Measurements from ENCODE around the gene BPIFA3.
"Not testable (repeated sequence)": the region's sequence is repeated elsewhere in the genome, so short reads cannot be mapped to it uniquely, and the experiment has no call there.

The BPIFA3 gene

GRCh38 chr20:33217052-33217451 lies at the start of gene BPIFA3:
Gene BPIFA3, plus strand, starts transcription at chr20:33217352. Its CDS starts 185 bp downstream, at chr20:33217537.
- no peak for DNase-seq (ENCODE audit: low read depth)

DNA sequence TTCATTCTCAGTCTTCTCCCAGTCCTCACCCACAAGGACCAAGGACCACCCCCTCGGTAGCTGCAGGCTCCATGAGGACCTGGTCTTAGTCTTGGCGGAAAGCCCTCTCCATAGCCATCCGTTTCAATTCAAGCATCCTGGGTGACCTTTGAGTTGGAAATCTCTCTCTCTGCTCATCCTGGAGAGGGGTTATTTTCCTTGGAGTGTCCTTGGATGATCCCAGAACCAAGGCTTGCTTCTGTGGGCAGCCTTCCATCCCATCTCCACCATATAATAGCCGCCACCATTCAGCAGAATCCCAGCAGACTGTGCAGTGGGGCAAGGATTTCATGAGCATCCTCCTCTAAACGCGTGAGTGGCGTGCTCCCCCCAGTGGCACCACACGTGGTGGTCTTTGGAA lies 49.3 kb upstream of the BPIFA3 start, which contains the start of gene BPIFA2:
Gene BPIFA2 (plus strand): TSS at position 301 of the 400 bp plus-strand sequence. CDS start 987 bp downstream, outside the sequence.
- DNase-seq (ENCODE audit: low read depth): no peak

GRCh38 chr20:33169176-33169794 lies 47.9 kb upstream of the BPIFA3 start:
- no peak for DNase-seq (ENCODE audit: low read depth)

DNA sequence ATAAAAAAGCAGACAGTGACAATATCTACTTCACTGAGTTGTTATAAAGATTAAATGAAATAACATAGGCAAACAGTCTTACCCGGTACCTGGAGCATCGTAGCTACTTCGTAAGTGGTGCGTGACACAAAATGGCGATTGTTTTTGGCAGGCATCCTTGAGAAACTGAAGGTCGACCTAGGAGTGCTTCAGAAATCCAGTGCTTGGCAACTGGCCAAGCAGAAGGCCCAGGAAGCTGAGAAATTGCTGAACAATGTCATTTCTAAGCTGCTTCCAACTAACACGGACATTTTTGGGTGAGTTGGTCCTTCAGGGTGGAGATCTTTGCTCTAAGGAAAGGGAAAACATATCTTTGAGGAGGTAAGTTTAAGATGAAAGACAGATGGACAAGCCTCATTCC lies 44.4 kb upstream of the BPIFA3 start:
- DNase-seq (ENCODE audit: low read depth): no peak

DNA sequence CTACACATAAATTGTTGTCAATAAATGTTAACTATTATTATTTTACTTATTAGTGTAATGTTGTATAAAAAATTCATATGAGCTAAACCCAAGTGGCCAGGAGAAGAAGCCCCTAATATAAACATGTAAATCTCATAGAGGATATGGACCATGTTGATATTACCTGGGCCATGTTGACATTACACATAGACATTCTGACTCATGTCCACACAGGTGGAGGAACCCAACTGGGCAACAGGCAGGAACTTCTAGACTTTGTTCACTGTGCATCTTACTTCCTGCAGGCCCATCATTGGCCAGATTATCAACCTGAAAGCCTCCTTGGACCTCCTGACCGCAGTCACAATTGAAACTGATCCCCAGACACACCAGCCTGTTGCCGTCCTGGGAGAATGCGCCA lies 42.0 kb upstream of the BPIFA3 start:
- no peak for DNase-seq (ENCODE audit: low read depth)

- DNase-seq (ENCODE audit: low read depth): no peak
Observed at GRCh38 chr20:33176101-33176500, 41.1 kb upstream of the BPIFA3 start.

DNA sequence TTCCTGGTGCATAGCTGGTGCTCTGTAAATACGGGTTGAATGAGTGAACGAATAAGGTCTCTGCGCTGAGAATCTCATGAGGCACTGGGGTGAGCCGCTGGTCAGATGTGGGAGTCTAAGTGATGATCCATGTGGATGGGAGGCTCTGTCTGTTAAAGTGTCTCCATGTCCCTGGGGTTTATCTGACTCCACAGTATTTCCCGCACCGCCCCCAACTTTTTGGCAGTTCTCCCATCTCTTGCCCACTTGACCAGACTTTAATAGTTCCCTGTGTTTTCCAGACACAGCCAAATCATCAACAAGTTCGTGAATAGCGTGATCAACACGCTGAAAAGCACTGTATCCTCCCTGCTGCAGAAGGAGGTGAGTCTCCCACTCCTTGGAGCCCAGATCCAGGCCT lies 39.3 kb upstream of the BPIFA3 start:
- no peak for DNase-seq (ENCODE audit: low read depth)

- DNase-seq (ENCODE audit: low read depth): no peak
Observed at GRCh38 chr20:33178726-33179125, 38.4 kb upstream of the BPIFA3 start.

GRCh38 chr20:33180169-33180568 lies 37.0 kb upstream of the BPIFA3 start:
- DNase-seq (ENCODE audit: low read depth): no peak

- no peak for DNase-seq (ENCODE audit: low read depth)
Observed at GRCh38 chr20:33181482-33182093, 35.6 kb upstream of the BPIFA3 start.

- no peak for DNase-seq (ENCODE audit: low read depth)
Observed at GRCh38 chr20:33183312-33183711, 33.8 kb upstream of the BPIFA3 start.

- DNase-seq (ENCODE audit: low read depth): not testable (repeated sequence)
Observed at GRCh38 chr20:33185031-33185590, 32.0 kb upstream of the BPIFA3 start.

DNA sequence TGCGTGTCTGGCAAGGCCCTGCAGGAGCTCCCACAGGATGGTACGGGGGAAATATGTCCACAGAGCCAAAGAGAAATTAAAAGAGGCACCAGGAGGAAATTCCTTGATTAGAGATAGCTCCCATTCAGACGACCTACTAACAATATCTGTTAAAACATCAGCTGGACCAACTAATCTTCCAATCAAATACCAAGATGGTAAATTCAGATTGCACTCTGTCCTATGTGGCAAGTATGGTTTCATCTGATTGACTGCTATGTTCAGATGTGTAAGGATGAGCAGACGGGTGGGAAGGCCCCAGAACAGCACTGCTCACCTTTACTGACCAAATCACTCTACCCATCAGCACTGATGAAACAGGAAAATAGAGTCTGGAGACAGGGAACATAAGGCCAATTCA lies 29.7 kb upstream of the BPIFA3 start:
- no peak for DNase-seq (ENCODE audit: low read depth)

DNA sequence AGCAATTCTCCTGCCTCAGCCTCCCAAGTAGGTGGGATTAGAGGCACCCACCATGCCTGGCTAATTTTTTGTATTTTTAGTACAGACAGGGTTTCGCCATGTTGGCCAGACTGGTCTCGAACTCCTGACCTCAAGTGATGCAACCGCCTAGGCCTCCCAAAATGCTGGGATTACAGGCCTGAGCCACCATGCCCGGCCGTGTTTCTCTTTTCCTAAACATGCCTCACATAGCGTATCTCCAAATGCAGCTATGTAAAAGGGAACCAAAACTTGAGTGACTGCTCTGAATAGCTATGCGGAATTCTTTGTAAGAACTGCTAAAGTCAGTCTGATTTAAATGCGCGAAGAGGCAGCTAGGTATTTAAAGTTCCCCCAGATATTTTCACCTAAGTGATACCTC lies 28.7 kb upstream of the BPIFA3 start:
- no peak for DNase-seq (ENCODE audit: low read depth)

DNA sequence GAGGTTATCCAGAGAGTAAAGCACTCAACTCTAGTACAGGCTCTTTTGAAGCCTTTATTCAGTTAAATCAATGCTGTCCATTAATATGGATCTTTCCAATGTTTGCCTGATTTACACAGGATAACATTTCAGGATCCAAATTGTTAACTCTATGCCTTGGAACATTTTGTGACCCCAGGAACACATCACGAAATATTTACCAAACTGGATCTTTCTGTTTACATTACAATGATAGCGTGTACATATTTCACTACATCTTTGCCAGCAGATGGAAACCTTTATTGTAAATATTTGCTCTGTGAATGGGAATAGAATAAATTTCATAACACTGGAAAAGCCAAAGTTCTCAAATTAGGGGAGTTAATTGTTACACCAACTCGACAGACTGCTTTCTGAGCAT lies 25.7 kb upstream of the BPIFA3 start:
- DNase-seq (ENCODE audit: low read depth): no peak

GRCh38 chr20:33191955-33192354 lies 25.2 kb upstream of the BPIFA3 start:
- DNase-seq (ENCODE audit: low read depth): no peak

GRCh38 chr20:33192912-33193501 lies 24.1 kb upstream of the BPIFA3 start:
- no peak for DNase-seq (ENCODE audit: low read depth)

GRCh38 chr20:33199026-33199425 lies 18.1 kb upstream of the BPIFA3 start:
- no peak for DNase-seq (ENCODE audit: low read depth)

DNA sequence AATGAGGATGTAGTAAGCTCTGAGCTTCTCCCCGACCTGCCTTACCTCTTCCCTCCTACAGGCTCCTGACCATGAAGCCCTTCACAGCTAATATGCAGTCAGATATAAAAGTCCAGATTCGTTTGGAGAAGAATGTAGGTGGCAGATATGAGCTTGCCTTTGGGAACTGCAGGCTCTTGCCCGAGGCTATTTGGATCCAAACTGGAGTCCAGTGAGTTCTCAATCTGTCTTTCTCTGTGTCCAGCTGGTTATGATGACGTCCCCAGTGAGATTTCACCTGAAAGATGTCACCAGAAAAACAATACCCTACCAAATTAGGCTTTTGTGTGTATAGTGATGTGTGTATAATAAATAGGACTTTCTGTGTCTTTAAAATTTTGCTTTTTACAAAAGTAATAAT lies 14.7 kb upstream of the BPIFA3 start:
- no peak for DNase-seq (ENCODE audit: low read depth)

- no peak for DNase-seq (ENCODE audit: low read depth)
Observed at GRCh38 chr20:33203444-33203843, 13.7 kb upstream of the BPIFA3 start.

DNA sequence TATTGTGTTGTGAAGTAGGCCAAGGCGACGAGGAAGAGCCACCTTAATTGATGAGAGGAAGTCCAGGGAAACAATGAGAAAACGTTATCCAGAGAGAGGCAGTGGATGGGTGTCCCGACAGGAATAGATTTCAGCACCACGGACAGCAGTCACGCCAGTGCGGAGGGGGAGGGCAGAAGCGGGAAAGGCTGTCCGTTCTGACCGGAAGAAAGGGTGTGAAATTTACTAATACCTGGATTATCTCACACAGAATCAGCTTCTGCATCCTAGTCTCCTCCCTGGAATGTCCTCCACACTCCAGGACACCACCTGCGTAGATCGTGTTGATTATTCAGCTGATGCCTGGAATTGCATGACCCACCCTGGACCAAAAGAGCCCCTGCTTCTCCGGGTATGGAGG lies 7.4 kb upstream of the BPIFA3 start:
- DNase-seq (ENCODE audit: low read depth): peak; percentile 67

GRCh38 chr20:33210371-33210770 lies 6.8 kb upstream of the BPIFA3 start:
- no peak for DNase-seq (ENCODE audit: low read depth)

GRCh38 chr20:33211817-33212424 lies 5.2 kb upstream of the BPIFA3 start:
- DNase-seq (ENCODE audit: low read depth): peak; percentile 30
